Caco-2 (cell line): ENCODE data around the gene SYT7. TPM values are rescaled to one million over a fixed set of nuclear protein-coding genes. Genes with fewer than 3 reads are reported as not detected.

Experiments
- microRNA-seq: library from miRNA; unstranded; fragments of <30 nt; microRNA quantifications from one replicate; pipeline ENCODE4 v1.2.0, GENCODE V29; 2022
- total RNA-seq: library from RNA; stranded (reverse); gene quantifications from 2 replicates; pipeline ENCODE4 v1.2.3, GENCODE V29; 2022

Gene SYT7
- total RNA-seq, 1 experiment from 2014 or later, result 33.5 TPM

Small RNA genes lying within 50 kb of the gene (microRNA-seq; reads per million reads assigned to microRNA genes)
- gene MIR4488, result not detected

Other genes starting within 250 kb of the SYT7 start
- gene DDB1, start 248.0 kb downstream of the SYT7 start, total RNA-seq, result 284 and 303 TPM in 2 replicates
- gene TKFC, start 247.8 kb downstream of the SYT7 start, total RNA-seq, result 86.2 and 99.0 TPM in 2 replicates
- gene CYB561A3, start 219.2 kb downstream of the SYT7 start, total RNA-seq, result 33.6 and 34.9 TPM in 2 replicates
- gene TMEM138, start 218.7 kb downstream of the SYT7 start, total RNA-seq, result 46.3 and 48.3 TPM in 2 replicates
- 27.1 and 27.5 TPM in 2 replicates for gene TMEM216, start 188.5 kb downstream of the SYT7 start, total RNA-seq
- 123 and 128 TPM in 2 replicates for gene CPSF7, start 151.1 kb downstream of the SYT7 start, total RNA-seq
- gene SDHAF2, start 151.0 kb downstream of the SYT7 start, total RNA-seq, result 49.2 and 52.1 TPM in 2 replicates
- 0.34 TPM in 1 of 2 replicates, not detected in the other for gene LRRC10B, start 72.3 kb downstream of the SYT7 start, total RNA-seq
- 9.4 and 9.5 TPM in 2 replicates for gene DAGLA, start 99.3 kb upstream of the SYT7 start, total RNA-seq
- 165 and 169 TPM in 2 replicates for gene MYRF, start 171.6 kb upstream of the SYT7 start, total RNA-seq
- gene TMEM258, start 211.5 kb upstream of the SYT7 start, total RNA-seq, result 190 and 197 TPM in 2 replicates
- gene FEN1, start 211.8 kb upstream of the SYT7 start, total RNA-seq, result 83.4 and 86.1 TPM in 2 replicates
- gene FADS1, start 235.9 kb upstream of the SYT7 start, total RNA-seq, result 108 and 116 TPM in 2 replicates
- gene FADS2, start 247.2 kb upstream of the SYT7 start, total RNA-seq, result 30.6 and 36.3 TPM in 2 replicates